GM18505 (cell line): ENCODE data around the gene TNIK.

Source experiments
- ATAC-seq: cut with Tn5 transposase; IDR thresholded peaks from one replicate; pipeline ENCODE4 v1.9.1; 2021; ENCODE audit not compliant: unreplicated experiment
- POLR2A ChIP-seq: IDR thresholded peaks from 4 replicates; pipeline ENCODE4 v1.6.1; 2011; ENCODE audit warnings: borderline replicate concordance; ENCODE audit not compliant: insufficient read depth, insufficient read length; ENCODE audit errors: extremely low read depth

Gene TNIK

GRCh38 chr3:171489348-171489747 lies 29.1 kb upstream of the TNIK start:
- no peak for TF ChIP-seq POLR2A
- ATAC-seq: no peak

- no peak for ATAC-seq
- no peak for TF ChIP-seq POLR2A
These were observed 28.3 kb upstream of the TNIK start for GRCh38 chr3:171488479-171488878.

- no peak for TF ChIP-seq POLR2A
- no peak for ATAC-seq
These were observed 27.2 kb upstream of the TNIK start for GRCh38 chr3:171487382-171487781.

GRCh38 chr3:171485338-171485737 lies 25.1 kb upstream of the TNIK start:
- no peak for ATAC-seq
- TF ChIP-seq POLR2A: no peak

GRCh38 chr3:171481011-171481410 lies 20.8 kb upstream of the TNIK start:
- no peak for TF ChIP-seq POLR2A
- no peak for ATAC-seq

- TF ChIP-seq POLR2A: no peak
- no peak for ATAC-seq
These were observed 20.3 kb upstream of the TNIK start for GRCh38 chr3:171480526-171480925.

GRCh38 chr3:171476532-171477102 lies 16.4 kb upstream of the TNIK start:
- TF ChIP-seq POLR2A: no peak

GRCh38 chr3:171472552-171472951 lies 12.3 kb upstream of the TNIK start:
- no peak for TF ChIP-seq POLR2A
- no peak for ATAC-seq

More at GRCh38 chr3:171476532-171477102, 16.4 kb upstream of the TNIK start:
- ATAC-seq: no peak

- TF ChIP-seq POLR2A: no peak
- ATAC-seq: no peak
These were observed 10.6 kb upstream of the TNIK start for GRCh38 chr3:171470714-171471227.

GRCh38 chr3:171469376-171469775 lies 9.2 kb upstream of the TNIK start:
- no peak for ATAC-seq
- no peak for TF ChIP-seq POLR2A

- no peak for TF ChIP-seq POLR2A
- no peak for ATAC-seq
These were observed 8.2 kb upstream of the TNIK start for GRCh38 chr3:171468296-171468906.

- ATAC-seq: no peak
These were observed 5.6 kb upstream of the TNIK start for GRCh38 chr3:171465763-171466162.

GRCh38 chr3:171464462-171464861 lies 4.3 kb upstream of the TNIK start:
- ATAC-seq: no peak
- no peak for TF ChIP-seq POLR2A

More at GRCh38 chr3:171465763-171466162, 5.6 kb upstream of the TNIK start:
- no peak for TF ChIP-seq POLR2A

- TF ChIP-seq POLR2A: no peak
- ATAC-seq: no peak
These were observed 2.0 kb upstream of the TNIK start for GRCh38 chr3:171462224-171462623.

GRCh38 chr3:171461525-171461917 lies 1.3 kb upstream of the TNIK start:
- ATAC-seq: no peak

More at GRCh38 chr3:171461525-171461917, 1.3 kb upstream of the TNIK start:
- no peak for TF ChIP-seq POLR2A
